GM19328 (cell line): ENCODE results near the gene SH2B3.
A peak's percentile ranks its signal among the peaks of the same experiment; 100 is the strongest.

Experiments
- ATAC-seq: cut with Tn5 transposase; IDR thresholded peaks from one replicate; pipeline ENCODE4 v1.9.1; 2021; ENCODE audit warnings: mild to moderate bottlenecking, moderate library complexity; ENCODE audit not compliant: unreplicated experiment

The SH2B3 gene

DNA sequence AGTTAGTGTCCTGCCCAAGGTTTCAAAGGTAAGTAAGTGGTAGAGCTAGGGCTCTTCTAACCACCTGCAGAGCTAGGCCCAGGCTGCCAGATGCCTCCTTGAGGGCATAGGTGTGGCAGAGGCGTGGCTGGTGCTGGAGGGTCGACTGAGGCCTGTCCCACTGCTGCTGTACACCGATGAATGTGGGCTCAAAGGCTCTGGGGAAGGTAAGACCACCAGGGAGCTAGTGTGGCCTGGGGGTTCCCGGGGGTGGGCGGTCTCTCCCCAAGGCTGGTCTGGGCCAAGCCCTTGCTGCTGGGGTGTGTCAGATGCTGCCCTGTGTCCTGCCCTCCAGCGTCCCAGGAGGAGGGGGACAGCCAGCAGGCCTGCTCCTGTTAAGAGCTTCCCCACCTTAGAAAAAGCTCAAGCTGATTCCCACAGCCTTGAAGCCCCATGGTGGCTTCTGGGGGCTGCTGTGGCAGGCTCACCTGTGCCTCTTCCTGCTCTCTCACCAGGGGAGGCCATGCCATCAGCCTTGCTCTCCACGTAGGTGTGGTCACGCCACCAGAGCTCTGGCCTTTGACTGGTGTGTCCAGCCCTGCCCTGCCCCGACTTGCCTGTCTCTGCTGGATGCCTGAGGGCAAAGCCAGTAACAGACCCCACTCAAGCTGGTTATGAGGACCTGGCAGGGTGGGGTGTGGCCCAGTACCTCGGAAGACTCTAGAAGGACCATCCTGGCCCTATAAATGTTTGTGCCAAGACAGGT, 36.8 kb downstream of the SH2B3 start:
- ATAC-seq = no peak

DNA sequence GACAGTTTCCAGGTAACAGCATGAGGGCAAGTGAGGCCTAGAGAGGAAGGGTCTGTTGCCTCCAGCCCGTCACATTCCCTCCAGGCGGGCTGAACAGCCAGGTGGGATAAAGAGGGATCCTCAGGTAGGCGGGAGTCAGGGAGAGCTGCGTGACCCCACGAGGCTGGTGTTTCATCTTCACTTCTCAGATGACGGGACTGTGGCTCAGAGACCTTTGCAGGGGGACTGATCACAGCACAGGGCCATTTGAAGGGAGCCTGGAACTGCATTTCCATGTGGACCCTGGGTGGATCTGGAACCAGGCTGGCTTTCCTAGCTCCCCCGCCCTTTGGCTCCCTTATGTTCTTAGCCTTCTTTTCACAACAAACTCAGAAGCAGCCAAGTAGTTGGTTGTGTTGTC, 37.4 kb downstream of the SH2B3 start:
- no peak for ATAC-seq

DNA sequence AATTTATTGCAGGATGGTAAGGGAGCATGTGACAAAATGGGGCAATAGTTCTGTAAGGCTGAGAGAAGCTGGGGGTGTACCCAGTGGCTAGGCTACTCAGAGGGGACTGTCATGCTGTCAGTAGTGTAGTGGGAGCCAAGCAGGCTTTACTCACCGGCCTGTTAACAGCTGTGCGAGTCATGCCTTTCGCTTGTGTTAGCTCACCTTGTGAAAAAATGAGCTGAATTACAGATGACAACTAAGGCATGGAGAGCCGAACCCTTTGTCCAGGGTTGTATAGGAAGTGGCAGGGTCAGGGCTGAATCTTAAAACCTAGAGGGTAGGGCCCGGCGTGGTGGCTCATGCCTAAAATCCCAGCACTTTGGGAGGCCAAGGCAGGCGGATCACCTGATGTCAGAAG, 37.9 kb downstream of the SH2B3 start:
- ATAC-seq = no peak

GRCh38 chr12:111444314-111444924, 38.7 kb downstream of the SH2B3 start:
- ATAC-seq = peak; percentile 34

DNA sequence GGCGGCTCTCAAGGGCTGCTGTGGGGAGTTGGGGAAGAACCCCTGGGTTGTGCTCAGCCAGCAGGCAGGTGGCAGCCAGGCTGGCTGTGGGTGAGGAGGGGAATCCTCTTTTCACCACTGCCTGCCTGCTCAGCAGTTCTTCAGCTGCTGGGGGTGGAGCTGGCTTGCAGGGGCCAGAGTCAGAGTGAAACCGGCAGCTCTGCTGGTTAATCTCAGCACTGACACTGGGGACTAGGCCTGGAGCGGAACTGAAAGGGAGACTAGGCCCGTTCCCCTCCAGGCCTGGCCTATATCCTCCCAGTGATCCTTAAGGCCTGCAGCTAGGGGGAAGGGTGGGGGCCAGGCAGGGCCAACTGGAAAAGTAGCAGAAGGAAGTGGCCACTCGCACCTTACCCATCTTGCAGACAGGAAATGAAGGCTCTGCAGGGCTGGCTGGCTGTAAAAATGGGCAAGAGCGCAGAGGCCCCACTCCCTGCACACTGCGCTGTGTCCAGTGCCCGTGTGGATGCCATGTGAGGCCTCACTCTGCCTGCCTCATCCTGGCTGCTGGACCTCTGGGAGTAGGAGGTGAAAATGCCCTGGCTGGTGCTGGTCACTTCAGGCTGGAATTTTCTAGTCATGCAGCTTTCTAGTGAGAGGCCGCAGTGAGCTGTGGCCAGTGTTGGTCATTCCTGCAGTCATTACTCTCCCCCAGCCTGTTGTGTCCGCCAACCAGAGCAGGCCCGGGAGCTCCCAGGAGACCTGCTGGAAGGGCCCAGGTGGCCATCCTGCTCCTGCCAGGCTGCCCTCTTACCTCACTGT, 39.4 kb downstream of the SH2B3 start:
- peak; percentile 81 for ATAC-seq

DNA sequence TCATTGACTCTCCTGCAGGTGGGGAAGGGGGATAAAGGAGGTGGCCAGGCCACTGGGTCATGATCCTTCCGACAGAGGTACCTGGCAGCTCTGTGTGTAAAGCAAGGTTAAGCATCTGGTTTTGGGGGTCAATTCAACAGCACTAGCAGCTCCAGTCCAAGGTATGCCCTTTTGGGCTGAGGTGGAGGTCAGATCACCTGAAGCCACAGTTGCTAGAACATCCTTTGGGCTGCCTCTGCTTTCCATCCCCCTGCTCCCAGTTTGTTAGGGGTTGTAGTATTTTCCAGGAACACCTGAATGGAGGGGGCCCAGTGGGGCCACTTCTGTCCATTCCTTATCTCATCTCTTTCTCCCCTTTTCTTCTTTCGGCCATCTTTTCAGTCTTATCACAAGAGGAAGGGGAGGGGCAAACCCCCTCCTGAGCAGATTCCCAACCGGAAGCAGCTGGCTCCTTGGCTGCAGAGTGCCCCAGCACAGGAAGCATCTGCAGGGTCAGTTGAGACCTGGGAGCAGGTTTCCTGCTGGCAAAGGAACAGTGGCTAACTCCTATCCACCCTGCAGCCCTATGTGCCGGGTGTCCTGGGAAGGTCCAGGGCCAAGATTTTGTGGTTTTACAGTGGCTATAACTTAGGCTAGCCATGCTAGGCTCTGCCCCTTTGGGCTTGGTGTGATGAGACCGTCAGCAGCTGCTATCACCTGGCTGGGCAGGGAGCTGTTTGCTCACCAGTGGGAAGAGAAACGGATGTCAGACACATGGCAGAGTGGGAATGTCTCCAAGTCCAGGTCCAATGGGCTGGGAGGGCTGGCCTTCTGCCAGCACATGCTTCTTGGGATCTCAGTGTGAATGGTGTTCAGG, 40.2 kb downstream of the SH2B3 start:
- ATAC-seq = no peak

DNA sequence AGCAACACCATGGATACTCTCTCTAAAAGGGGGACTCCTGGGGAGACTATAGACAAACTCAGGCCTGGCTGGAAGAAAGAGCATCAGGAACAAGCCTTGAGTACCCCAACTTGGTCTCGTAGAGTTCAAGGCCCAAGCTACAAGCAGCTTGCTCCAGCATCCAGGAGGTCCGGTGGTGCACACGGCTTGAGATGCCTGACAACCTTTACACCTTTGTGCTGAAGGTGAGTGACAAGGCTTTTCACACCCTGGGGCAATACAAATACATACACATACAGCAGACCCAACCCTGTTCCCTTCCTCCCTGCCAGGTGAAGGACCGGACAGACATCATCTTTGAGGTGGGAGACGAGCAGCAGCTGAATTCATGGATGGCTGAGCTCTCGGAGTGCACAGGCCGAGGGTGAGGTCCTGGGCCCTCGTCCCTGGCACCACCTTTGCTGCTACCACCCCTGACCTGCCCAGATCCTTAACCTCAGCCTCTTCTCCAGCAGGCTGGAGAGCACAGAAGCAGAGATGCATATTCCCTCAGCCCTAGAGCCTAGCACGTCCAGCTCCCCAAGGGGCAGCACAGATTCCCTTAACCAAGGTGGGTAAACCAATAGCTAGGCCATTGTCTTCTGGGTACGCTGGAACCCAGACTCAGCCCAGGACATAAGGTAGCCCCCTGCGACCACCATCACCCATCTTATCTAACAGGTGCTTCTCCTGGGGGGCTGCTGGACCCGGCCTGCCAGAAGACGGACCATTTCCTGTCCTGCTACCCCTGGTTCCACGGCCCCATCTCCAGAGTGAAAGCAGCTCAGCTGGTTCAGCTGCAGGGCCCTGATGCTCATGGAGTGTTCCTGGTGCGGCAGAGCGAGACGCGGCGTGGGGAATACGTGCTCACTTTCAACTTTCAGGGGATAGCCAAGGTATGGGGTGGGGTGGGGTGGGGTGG, 41.2 kb downstream of the SH2B3 start:
- ATAC-seq = no peak

DNA sequence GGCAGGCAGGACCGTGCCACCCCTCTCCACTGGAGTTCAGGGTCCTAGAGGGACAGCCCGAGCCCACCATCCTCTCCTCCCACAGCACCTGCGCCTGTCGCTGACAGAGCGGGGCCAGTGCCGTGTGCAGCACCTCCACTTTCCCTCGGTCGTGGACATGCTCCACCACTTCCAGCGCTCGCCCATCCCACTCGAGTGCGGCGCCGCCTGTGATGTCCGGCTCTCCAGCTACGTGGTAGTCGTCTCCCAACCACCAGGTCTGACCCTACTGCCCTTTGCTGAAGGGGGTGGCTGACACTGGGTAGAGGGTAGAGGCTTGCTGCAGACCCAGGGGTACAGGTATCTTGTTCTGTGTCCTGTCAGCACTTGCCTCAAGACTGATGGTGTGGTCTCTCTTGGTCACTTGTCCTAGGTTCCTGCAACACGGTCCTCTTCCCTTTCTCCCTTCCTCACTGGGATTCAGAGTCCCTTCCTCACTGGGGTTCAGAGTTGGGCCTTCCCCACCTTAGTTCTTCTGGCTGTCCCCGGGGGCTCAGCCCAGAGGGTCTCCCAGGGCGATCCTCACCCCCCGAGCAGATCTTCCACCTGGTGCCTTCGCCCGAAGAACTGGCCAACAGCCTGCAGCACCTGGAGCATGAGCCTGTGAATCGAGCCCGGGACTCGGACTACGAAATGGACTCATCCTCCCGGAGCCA, 42.0 kb downstream of the SH2B3 start:
- no peak for ATAC-seq

DNA sequence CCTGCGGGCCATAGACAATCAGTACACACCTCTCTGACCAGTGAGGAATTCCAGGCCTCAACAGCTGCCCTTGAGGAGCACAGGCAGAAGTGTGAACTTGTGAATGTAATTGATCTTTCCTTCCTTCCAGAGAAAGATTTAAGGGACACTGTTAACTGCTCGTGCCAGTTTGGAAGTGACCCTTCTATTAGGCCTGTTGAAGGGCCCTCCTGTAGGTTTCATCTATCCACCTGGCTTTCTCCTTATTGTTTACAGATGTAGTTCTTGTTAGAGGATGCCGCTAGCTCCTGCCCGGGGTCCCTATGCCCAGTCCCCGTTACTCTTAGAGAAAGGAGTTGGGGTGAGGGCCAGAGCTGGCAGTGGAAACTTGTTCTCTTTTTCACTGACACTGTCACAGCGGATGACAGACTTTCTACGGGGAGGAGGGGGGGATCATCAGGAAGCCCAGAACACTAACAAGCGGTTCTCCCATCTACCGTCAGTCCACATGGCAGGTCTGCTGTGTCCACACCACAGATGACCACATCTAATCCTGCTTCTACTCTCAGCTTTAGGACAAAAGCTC, 42.6 kb downstream of the SH2B3 start:
- no peak for ATAC-seq

DNA sequence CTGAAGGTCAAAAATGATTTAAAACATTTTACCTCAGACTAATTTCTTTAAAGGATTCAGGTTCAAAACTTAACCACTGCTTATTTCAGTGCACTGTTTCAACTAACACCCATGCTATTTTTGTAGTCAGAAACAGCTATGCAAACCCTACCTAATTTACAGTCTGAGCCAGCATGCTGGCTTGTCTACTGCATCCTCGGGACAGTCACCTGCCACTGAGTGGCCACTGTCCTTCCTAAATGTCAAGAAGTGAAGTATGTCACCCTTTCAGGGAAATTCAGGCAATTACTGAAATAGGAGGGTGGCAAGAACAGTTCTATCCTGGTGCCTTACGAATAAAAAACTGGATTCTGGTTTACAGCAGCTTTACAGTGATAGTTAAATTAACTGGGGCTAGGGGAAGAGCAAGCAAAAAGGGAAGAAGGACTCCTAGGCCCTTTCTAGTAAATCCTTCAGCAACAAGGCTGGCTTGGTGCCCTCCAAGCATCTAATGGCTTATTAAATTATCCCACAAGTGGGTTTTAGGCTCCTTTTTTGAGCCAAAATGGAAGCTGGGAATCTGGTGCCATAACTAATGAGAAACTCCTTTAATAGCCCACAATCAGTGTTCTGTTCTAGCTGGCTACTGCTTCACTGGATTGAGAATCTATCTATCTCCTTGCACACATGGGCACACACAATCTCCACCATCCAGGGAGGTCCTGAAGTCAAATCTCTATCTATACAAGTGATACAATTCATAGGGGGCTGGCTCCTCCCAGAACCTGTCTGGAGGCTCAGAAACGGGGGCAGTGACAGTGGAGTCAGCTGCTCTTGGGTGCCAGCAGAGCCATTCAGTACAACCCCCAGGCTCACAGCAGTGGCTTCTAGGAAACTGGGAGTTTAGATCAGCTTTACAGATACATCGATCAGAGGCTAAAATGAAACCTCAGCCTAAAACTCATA, 43.4 kb downstream of the SH2B3 start:
- no peak for ATAC-seq

DNA sequence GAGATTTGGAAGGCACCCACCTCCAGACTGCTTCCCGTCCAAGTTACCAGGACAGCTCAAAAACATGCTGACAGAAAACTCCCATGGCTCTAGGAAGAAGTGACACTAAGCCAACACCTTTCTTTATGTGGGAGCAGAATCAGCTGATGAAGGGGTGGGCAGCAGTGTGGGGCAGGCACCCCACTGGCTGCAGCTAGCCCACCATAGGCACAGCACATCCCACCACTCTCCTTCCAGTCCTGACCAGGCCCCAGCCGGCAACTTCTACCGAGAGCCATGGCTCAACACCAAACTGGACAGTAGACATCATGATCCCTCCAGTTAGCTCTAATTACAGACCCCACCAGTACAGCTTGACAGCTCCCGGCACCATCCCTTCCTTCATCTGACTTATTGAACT, 45.0 kb downstream of the SH2B3 start:
- no peak for ATAC-seq

GRCh38 chr12:111451232-111451631, 45.5 kb downstream of the SH2B3 start:
- no peak for ATAC-seq

- ATAC-seq = no peak
Measured at GRCh38 chr12:111451649-111452129, 46.0 kb downstream of the SH2B3 start.

- no peak for ATAC-seq
Measured at GRCh38 chr12:111453071-111453989, 47.6 kb downstream of the SH2B3 start.

DNA sequence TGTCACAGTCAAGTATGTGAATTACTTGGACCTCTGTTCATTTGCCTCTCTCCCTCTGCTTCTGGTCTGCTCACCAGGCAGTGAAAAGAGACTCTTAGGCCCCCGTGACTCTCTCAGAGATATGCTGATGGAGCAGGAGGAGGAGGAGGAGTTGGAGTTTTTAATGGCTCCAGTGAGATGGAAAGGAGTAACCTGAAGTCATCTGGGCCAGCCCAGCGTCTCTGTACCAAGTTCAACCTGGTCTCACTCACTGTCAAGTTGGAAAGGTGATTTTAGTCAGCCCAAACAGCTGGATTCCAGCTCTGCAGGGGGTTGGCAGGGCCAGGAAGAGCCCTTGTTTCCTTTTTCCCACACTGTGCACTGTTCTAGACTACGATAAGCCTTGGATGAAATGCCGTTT, 48.6 kb downstream of the SH2B3 start:
- no peak for ATAC-seq

DNA sequence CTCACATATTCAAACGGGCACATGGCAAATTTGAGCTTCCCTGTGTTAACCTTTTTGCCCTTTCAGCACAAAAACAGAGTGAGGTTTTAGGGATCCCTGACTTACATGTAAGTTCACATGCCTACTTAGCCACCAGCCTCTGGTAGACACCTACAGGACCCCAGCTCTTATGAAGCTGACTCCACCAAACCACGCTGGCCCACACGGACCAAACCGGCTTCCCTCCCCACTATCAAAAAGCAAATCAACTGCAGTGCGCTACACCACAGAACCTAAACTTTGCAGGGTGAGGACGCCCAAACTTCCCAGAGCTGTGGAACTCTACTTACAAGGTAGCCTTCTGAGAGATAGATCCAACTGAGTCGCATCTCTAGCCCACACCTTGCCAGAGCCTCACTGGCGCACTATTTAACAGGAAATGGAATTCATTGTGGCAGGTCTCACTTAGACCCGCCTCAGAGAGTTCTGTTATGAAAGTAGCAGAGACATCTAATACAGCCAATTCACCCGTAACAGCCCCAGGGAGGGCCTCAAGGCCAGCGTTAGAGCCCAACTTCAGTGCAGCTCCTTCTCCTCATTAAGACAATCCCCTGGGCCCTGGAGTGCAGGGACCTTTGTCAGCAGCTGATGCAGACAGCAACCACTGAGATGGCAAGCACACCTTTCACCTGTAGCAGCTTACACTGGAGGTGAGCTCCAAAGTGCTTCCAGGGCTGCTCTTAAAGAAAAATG, 49.2 kb downstream of the SH2B3 start:
- ATAC-seq = no peak
